GM18909 (cell line): ENCODE results near the gene SCRN1.

Source experiments
- ATAC-seq: cut with Tn5 transposase; IDR thresholded peaks from one replicate; pipeline ENCODE4 v1.9.1; 2021; ENCODE audit warnings: mild to moderate bottlenecking; ENCODE audit not compliant: unreplicated experiment, poor library complexity

The SCRN1 gene

GRCh38 chr7:30010021-30010420 is 20.4 kb upstream of the SCRN1 start:
- no peak for ATAC-seq

- ATAC-seq = no peak
These were observed 15.9 kb upstream of the SCRN1 start for GRCh38 chr7:30005464-30005863.

- no peak for ATAC-seq
These were observed 13.5 kb upstream of the SCRN1 start for GRCh38 chr7:30003098-30003497.

- no peak for ATAC-seq
These were observed 12.4 kb upstream of the SCRN1 start for GRCh38 chr7:30001998-30002397.

GRCh38 chr7:29998489-29998888 is 8.9 kb upstream of the SCRN1 start:
- no peak for ATAC-seq

- no peak for ATAC-seq
These were observed 6.7 kb upstream of the SCRN1 start for GRCh38 chr7:29996321-29996720.

GRCh38 chr7:29995652-29996051 is 6.1 kb upstream of the SCRN1 start:
- ATAC-seq = no peak

- no peak for ATAC-seq
These were observed 3.5 kb upstream of the SCRN1 start for GRCh38 chr7:29993140-29993539.

GRCh38 chr7:29991937-29992336 is 2.3 kb upstream of the SCRN1 start:
- no peak for ATAC-seq

GRCh38 chr7:29990931-29991330 is 1.3 kb upstream of the SCRN1 start:
- ATAC-seq = no peak

GRCh38 chr7:29988424-29989256 is 961 bp downstream of the SCRN1 start:
- ATAC-seq = peak; percentile 42

- ATAC-seq = no peak
These were observed 1.7 kb downstream of the SCRN1 start for GRCh38 chr7:29987811-29988317.

- ATAC-seq = no peak
These were observed 2.5 kb downstream of the SCRN1 start for GRCh38 chr7:29987083-29987482.

GRCh38 chr7:29980151-29980550 is 9.4 kb downstream of the SCRN1 start:
- no peak for ATAC-seq

GRCh38 chr7:29977886-29978651 is 11.5 kb downstream of the SCRN1 start:
- ATAC-seq = no peak

GRCh38 chr7:29976673-29977415 is 12.8 kb downstream of the SCRN1 start:
- ATAC-seq = no peak

GRCh38 chr7:29976266-29976665 is 13.3 kb downstream of the SCRN1 start:
- no peak for ATAC-seq

- ATAC-seq = no peak
These were observed 14.0 kb downstream of the SCRN1 start for GRCh38 chr7:29975561-29975960.

- ATAC-seq = no peak
These were observed 15.3 kb downstream of the SCRN1 start for GRCh38 chr7:29974286-29974685.

GRCh38 chr7:29972315-29972669 is 17.3 kb downstream of the SCRN1 start:
- no peak for ATAC-seq
